Stimulated activated naive CD8-positive, alpha-beta T cell treated with anti-CD3 and anti-CD28 coated beads, Interleukin-15, Interleukin-2, amounts not matched to agents 100 U/mL and 50 U/mL, for 24 hours (primary cell): ENCODE data around the gene TMF1.

Experiments
- ATAC-seq: fragments of 150-1000 bp; cut with Tn5 transposase; one replicate; pipeline ENCODE4 v1.10.0; 2021
- DNase-seq: peaks from one replicate; pipeline ENCODE4 v3.0.0; 2021

The TMF1 gene

GRCh38 chr3:69081583-69082262 lies 29.6 kb upstream of the TMF1 start:
- ATAC-seq (no peak), DNase-seq (no peak)

GRCh38 chr3:69080233-69080920 lies 28.2 kb upstream of the TMF1 start, which contains the start of gene UBA3:
TSS of gene UBA3 (minus strand) at chr3:69080365. CDS start at chr3:69080353, 12 bp downstream.
- peak; percentile 60 for ATAC-seq
- peak; percentile 94 for DNase-seq

GRCh38 chr3:69079269-69080159 lies 27.4 kb upstream of the TMF1 start:
- ATAC-seq, result no peak
- no peak for DNase-seq

GRCh38 chr3:69072928-69073327 lies 20.8 kb upstream of the TMF1 start:
- peak; percentile 43 for ATAC-seq
- DNase-seq, result no peak

- ATAC-seq, result no peak
- no peak for DNase-seq
Observed at GRCh38 chr3:69066121-69066520, 14.0 kb upstream of the TMF1 start.

GRCh38 chr3:69065318-69065964 lies 13.3 kb upstream of the TMF1 start:
- DNase-seq (no peak), ATAC-seq (peak; percentile 83)

GRCh38 chr3:69063636-69064035 lies 11.5 kb upstream of the TMF1 start:
- ATAC-seq, result no peak
- DNase-seq, result no peak

- ATAC-seq (peak; percentile 59), DNase-seq (no peak)
Observed at GRCh38 chr3:69059688-69060087, 7.6 kb upstream of the TMF1 start.

GRCh38 chr3:69058947-69059224 lies 6.8 kb upstream of the TMF1 start:
- ATAC-seq (no peak), DNase-seq (no peak)

GRCh38 chr3:69058180-69058946 lies 6.2 kb upstream of the TMF1 start:
- peak; percentile 72 for ATAC-seq
- DNase-seq, result no peak

GRCh38 chr3:69052472-69052898 lies 352 bp upstream of the TMF1 start:
- ATAC-seq, result no peak

GRCh38 chr3:69048990-69049389 lies 3.1 kb downstream of the TMF1 start:
- DNase-seq (no peak), ATAC-seq (no peak)

More at GRCh38 chr3:69052472-69052898, 352 bp upstream of the TMF1 start:
- no peak for DNase-seq

- no peak for ATAC-seq
- no peak for DNase-seq
Observed at GRCh38 chr3:69044608-69045007, 7.5 kb downstream of the TMF1 start.

GRCh38 chr3:69033470-69033869 lies 18.7 kb downstream of the TMF1 start:
- DNase-seq (no peak), ATAC-seq (no peak)

- no peak for ATAC-seq
Observed at GRCh38 chr3:69032737-69033136, 19.4 kb downstream of the TMF1 start.

GRCh38 chr3:69032142-69032541 lies 20.0 kb downstream of the TMF1 start:
- DNase-seq (no peak), ATAC-seq (no peak)

More at GRCh38 chr3:69032737-69033136, 19.4 kb downstream of the TMF1 start:
- no peak for DNase-seq

- ATAC-seq, result no peak
- no peak for DNase-seq
Observed at GRCh38 chr3:69031635-69032034, 20.5 kb downstream of the TMF1 start.

- no peak for DNase-seq
- ATAC-seq, result no peak
Observed at GRCh38 chr3:69020857-69021256, 31.3 kb downstream of the TMF1 start.

GRCh38 chr3:69020424-69020823 lies 31.7 kb downstream of the TMF1 start:
- ATAC-seq (no peak), DNase-seq (no peak)

GRCh38 chr3:69016901-69017300 lies 35.2 kb downstream of the TMF1 start:
- ATAC-seq, result no peak
- DNase-seq, result no peak

GRCh38 chr3:69016102-69016501 lies 36.0 kb downstream of the TMF1 start:
- ATAC-seq (no peak), DNase-seq (no peak)
